Dedifferentiated amniotic fluid mesenchymal stem cell (primary cell): ENCODE measurements around the gene ZEB2.

Source experiments
- DNase-seq: peaks from one replicate; pipeline ENCODE4 v3.0.0-alpha.2; 2016; ENCODE audit errors: extremely low spot score

The ZEB2 gene

DNA sequence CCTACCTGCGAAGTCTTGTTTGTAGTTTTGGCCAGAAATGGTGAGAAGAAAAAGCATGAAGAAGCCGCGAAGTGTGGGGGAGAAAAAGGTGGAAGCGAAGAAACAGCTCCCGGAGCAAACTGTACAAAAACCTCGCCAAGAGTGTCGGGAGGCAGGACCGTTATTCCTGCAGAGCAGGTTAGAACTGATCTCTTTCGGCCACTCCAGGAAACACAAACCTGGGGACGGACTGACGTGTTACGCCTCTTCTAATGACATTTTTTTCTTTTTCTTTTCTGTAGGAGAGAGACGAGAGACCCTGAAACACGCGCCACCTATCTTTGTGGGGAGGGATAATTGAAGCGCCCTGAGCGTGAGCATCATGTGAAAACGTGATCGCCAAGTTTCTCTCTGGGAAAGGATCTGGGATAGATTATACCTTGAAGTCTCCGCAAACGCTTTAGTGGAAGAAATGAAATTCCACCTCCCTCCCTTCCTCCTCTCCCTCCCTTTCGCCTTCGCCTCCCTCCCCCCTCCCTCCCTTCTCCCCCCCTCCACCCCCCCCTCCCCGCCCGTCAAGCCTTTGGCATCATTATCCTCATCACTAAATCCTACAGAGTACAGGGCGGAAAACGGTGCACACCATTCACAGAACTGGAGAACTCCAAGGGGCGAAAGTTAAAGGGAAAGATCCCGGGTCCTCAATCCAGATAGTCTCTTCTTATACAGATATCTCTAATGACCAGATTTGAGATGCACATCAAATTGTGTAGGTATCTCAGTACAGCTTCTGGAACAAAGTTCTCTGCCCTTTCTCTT lies at the start of gene ZEB2:
Gene ZEB2, minus strand, starts transcription at position 186 of the 798 bp plus-strand sequence. CDS start 2,769 bp downstream, outside the sequence.
- DNase-seq, result peak; percentile 80

GRCh38 chr2:144567745-144568144 lies 47.8 kb upstream of the ZEB2 start:
- DNase-seq, result no peak

DNA sequence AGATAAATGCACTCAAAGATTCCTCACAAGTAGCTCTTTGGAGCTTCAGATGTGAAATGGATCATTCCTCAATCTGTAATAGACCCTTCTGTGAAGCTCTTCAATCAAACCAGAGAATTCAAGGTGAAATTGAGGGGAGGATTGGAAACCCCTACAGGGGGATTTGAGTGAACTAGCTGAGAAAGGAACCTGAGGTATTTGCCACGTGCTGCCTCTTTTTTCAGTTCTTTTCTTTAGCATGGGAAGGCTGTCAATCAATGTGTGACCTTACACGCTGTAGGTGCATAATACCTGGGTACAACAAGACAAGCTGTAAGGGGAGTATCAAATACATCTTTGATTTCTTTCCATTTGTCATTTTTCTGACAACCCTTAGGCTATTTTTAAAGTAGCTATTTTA lies 46.5 kb upstream of the ZEB2 start:
- DNase-seq, result no peak

DNA sequence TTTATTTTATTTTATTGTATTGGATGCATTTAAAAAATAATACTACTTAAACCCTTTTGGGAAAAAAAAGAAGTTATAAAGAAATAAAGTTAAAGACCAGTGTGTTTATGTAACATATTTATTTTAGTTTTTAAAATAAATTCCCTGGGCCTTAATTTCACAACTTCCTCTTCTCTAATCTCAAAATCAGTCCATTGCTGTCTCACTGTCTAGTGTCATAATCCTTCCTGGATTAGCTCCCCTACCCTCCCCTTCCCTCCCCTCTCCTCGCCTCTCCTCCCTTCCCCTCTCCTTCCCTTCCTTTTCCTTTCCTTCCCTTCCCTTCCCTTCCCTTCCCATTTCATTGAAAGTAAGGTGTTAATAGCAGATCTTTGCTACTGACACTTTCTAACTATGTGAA lies 40.3 kb upstream of the ZEB2 start:
- DNase-seq, result no peak

GRCh38 chr2:144559681-144560080 lies 39.8 kb upstream of the ZEB2 start:
- no peak for DNase-seq

GRCh38 chr2:144559242-144559641 lies 39.3 kb upstream of the ZEB2 start:
- DNase-seq, result no peak

DNA sequence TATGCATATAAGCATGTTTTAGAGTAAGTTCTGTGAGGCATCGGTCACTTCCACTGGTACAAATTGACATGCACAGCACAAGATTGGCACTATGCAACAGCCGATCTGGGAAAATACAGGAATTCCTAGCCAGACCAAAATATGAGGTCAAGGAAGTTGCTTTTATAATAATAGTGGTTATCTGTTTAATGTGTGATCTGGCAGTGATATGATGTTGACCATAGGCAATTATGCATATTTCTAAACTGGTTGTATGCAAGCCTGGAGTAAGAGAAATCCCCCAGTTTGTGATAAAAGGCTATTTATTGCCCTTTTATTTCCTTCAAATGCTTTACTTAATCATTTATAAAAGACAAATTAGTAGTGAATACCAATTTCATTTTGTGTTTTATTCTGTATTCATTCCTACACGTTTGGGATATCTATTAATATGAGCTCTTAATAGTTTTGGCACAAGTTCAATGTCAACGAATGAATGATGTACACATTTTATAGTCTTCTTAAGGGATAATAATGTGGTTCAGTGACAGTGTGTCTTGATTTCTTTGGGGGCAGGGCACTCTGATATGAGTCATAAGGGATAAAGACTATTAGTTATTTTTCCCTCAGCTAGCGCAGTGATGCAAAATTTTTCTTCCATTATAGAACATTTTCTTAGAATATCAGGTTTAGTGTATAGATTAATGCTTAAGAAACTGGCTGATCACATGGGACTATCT lies 34.7 kb upstream of the ZEB2 start:
- DNase-seq, result no peak

GRCh38 chr2:144553379-144553778 lies 33.5 kb upstream of the ZEB2 start:
- peak; percentile 92 for DNase-seq

- DNase-seq, result no peak
Measured at GRCh38 chr2:144552821-144553220, 32.9 kb upstream of the ZEB2 start.

DNA sequence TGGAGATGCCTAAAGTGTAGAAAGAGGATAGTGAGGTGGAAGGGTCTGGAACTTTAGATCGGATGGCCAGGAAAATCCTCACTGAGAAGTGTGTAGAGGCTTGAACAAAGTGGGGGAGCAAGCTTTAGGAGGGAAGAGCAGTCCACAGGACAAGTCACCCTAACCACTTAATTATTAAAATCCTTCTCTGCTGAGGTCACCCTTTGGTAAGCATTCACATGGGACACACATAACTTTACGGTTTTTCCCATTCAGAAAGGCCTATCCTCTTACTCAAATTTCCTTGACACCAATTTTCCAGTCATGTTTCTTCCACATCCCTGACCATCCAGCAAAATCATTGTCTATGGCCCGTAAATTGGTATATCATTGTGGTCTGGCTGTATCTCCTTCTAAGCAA lies 31.0 kb upstream of the ZEB2 start:
- no peak for DNase-seq

GRCh38 chr2:144550084-144550483 lies 30.2 kb upstream of the ZEB2 start:
- no peak for DNase-seq

GRCh38 chr2:144548532-144549191 lies 28.7 kb upstream of the ZEB2 start:
- no peak for DNase-seq

DNA sequence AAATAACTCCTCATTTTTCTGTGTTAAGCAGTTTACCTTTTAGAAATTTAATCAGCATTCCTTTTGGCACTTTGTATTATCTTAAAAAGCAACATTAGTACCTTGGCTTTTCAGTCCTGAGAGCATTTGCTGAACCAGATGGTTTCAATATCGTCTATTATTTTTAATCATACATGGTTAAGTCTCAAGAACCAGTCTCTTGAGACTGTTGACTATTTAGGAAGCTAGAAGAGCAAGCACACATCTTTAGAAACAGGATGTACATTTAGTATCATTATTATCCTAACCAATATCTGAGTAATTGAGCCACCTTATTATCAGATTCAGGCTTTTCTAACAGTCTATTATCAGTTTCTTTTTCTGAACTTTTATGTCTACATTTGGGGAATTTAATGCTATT lies 28.2 kb upstream of the ZEB2 start:
- DNase-seq, result no peak

DNA sequence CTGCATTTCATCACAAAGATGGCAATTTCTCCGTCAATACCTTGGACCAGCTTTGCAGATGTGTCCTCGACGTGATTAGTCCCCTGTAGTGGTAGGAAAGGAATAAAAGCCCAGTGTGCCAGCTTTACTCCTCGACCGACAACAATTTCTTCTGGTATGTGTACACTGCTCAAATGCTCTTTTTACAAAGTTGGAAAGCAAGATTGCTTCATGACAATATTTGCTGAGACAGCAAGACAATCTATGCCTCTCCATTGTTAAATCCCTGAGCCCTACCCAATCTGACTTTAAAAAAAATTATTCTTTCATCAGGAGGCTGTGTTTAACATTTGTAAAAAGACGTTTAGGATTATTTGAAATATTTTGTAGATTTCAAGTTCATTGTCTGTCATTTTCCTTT lies 27.6 kb upstream of the ZEB2 start:
- no peak for DNase-seq

DNA sequence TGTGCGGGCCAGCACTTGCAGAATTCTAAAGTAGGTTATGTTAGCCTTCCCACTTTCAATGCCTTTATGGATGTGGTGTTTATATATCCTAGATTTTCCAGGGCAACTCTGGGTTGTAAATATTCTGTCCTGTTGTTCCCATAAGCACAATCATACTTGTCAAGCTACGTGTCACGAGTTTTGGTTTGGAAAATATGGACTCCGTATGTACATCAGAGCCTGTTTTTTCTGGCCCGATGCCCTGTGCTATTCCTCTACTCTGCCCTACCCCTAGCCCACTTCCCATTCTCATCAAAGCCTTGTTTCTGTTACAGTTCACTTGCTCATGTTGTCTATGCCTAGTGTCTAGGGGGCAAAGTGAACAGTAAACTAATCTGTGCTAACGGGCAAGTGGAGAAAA lies 27.0 kb upstream of the ZEB2 start:
- no peak for DNase-seq

GRCh38 chr2:144545787-144546186 lies 25.9 kb upstream of the ZEB2 start:
- no peak for DNase-seq

DNA sequence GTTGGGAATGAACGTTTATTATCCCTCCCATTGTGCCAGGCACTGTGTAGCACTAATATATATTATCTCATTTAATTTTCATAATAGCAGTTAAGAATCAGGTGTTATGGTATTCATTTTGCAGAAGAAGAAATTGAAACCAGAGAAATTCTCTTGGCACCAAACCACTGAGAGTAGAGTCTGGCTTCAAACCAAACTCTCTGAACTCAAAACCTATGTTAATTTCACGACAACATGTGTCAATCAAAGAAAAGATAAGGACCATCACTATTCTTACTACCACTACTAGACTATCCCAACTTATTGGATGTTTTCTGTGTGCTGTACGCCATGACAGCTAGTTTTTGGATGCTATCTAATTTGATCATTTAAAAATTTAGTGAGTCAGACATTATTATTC lies 24.1 kb upstream of the ZEB2 start:
- DNase-seq, result no peak

GRCh38 chr2:144541396-144541795 lies 21.5 kb upstream of the ZEB2 start:
- no peak for DNase-seq

- DNase-seq, result no peak
Measured at GRCh38 chr2:144539289-144539782, 19.4 kb upstream of the ZEB2 start.

DNA sequence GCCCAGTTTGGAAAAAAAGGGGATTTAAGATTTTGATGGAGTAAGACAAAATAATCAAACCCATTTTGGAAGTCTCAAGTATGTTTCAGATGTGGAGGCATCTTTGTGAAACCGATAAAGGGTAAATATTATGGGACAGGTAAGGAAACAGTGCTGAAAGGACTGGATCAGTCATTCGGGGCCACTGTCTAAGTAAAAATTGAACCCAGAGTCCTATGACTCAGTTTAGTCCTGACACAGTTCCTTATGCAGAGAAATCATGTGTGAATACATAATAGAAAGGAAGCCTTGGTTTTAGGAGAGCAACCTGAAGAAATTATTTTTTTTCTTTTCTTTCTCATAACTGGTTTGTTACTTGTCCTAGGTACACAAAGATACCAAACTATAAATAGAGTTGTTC lies 15.4 kb upstream of the ZEB2 start:
- no peak for DNase-seq

DNA sequence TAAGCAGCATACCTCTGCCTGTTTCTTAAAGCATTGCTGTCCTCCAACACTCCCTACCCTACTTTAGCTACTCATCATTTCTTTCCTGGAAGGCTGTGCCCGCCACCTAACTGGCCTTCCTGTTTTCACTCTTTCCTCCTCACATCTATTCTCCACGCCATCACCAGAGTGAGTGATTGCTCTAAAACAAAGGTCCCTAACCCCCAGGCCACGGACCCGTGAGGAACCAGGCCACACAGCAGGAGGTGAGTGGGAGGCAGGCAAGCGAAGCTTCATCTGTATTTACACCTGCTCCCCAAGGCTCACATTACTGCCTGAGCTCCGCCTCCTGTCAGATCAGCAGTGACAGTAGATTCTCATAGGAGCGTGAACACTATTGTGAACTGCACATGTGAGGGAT lies 13.3 kb upstream of the ZEB2 start:
- DNase-seq, result no peak

GRCh38 chr2:144530596-144530995 lies 10.7 kb upstream of the ZEB2 start:
- no peak for DNase-seq

DNA sequence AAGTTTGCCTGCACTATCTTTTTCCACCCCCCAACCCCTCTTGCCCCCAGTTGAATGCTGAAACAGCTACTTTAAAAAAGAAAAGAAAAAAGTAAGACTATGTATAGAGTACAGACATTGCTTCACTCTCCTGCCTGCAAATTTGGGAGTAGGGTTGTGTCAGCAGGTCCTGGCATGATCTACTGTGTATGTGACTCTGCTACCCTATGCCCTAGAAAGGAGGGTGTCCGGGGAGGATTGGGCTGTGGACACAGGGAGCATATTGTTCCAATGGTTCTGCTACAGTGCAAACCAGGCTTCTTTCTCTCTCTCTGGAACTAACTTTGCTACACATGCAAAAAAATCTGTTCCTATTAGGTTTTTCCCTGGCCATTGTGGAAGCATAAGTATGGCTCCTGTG lies 9.9 kb upstream of the ZEB2 start:
- no peak for DNase-seq
